ENCODE results near the gene UCN.
"Not testable (repeated sequence)": the region's sequence is repeated elsewhere in the genome, so short reads cannot be mapped to it uniquely, and the experiment has no call there.

UCN gene

DNA sequence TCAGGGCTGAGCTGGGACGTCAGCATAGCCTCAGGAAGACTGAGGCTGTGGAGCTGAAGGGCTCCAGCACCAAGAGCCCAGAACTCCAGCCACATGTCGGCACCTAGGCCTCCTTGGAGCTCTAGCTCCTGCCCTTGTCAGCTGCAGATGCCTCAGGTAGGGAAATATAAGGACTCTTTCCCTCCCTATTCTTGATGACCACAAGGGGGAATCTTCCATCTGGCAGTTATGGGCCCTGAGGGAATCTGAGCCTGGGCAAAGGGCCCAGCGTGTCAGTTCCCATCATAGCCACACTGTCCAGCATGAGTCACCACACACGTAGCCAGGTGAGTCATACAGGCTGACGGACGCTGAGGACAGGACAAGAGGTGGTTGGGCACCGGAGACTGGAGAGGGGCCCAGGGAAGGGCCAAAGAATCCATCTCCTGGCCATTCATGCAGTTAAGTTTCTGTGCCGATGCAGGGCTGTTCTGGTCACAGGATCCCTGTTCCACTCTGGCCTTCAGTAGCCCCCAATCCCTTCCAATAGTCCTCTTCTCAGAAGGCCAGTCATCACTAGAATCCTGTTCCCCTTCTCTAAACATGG, 12.8 kb upstream of the UCN start:
- Histone ChIP-seq H3K4me3 (ENCODE audit: low read length, poor library complexity, severe bottlenecking) (no peak overlapping the region), H3K9ac (ENCODE audit: low read depth, low read length, poor library complexity, severe bottlenecking) (peak overlapping the region; percentile 94)
- TF ChIP-seq, protein P1, sequence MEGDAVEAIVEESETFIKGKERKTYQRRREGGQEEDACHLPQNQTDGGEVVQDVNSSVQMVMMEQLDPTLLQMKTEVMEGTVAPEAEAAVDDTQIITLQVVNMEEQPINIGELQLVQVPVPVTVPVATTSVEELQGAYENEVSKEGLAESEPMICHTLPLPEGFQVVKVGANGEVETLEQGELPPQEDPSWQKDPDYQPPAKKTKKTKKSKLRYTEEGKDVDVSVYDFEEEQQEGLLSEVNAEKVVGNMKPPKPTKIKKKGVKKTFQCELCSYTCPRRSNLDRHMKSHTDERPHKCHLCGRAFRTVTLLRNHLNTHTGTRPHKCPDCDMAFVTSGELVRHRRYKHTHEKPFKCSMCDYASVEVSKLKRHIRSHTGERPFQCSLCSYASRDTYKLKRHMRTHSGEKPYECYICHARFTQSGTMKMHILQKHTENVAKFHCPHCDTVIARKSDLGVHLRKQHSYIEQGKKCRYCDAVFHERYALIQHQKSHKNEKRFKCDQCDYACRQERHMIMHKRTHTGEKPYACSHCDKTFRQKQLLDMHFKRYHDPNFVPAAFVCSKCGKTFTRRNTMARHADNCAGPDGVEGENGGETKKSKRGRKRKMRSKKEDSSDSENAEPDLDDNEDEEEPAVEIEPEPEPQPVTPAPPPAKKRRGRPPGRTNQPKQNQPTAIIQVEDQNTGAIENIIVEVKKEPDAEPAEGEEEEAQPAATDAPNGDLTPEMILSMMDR (conservative IDR thresholded peaks at IDR 0.05; ENCODE audit: low read length): no peak; the same call in 1 of the 2 replicates
- no peak for TF ChIP-seq EZH2phosphoT487 (IDR thresholded peaks at IDR 0.05; ENCODE audit: borderline replicate concordance)

DNA sequence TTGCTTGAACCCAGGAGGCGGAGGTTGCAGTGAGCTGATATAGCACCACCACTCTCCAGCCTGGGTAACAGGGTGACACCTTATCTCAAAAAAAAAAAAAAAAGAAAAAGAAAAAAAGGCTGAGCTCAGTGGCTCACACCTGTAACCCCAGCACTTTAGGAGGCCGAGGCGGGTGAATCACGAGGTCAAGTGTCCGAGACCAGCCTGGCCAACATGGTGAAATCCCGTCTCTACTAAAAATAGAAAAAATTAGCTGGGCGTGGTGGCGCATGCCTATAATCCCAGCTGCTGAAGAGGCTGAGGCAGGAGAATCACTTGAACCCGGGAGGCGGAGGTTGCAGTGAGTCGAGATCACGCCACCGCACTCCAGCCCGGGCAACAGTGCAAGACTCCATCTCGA, 11.6 kb upstream of the UCN start:
- H3K9me2 ChIP-seq (replicated peaks; ENCODE audit: low read depth, low read length); H3K9me3 ChIP-seq (ENCODE audit: insufficient read depth, low read depth, low read length); H3F3A ChIP-seq (ENCODE audit: low read depth); H2AFZ ChIP-seq (ENCODE audit: low read length); H3K27me3 ChIP-seq (ENCODE audit: insufficient read depth, low read length, poor library complexity, severe bottlenecking); H3K36me3 ChIP-seq (ENCODE audit: insufficient read depth, low read length); H3K9ac ChIP-seq (ENCODE audit: low read depth, low read length, poor library complexity, severe bottlenecking); H4K20me1 ChIP-seq (ENCODE audit: insufficient read depth, low read length, poor library complexity, severe bottlenecking); H3K4me3 ChIP-seq (ENCODE audit: low read length, poor library complexity, severe bottlenecking); H3K4me2 ChIP-seq (ENCODE audit: low read depth, low read length, poor library complexity, severe bottlenecking): not testable (repeated sequence)
- Histone ChIP-seq H3K79me2 (ENCODE audit: insufficient read depth, low read length) (peaks cover 20% of the 10 kb centered on the region), H3K4me1 (ENCODE audit: insufficient read depth, low read length, poor library complexity, severe bottlenecking) (peaks cover 17% of the 10 kb centered on the region)

More for the DNA sequence above, 12.8 kb upstream of the UCN start:
- no peak overlapping the region for H2AFZ ChIP-seq (ENCODE audit: low read length)
- no peaks in the 10 kb centered on the region for H3K27me3 ChIP-seq (ENCODE audit: insufficient read depth, low read length, poor library complexity, severe bottlenecking)
- H3K79me2 ChIP-seq (ENCODE audit: insufficient read depth, low read length): peaks cover 20% of the 10 kb centered on the region
- no peaks in the 10 kb centered on the region for H4K20me1 ChIP-seq (ENCODE audit: insufficient read depth, low read length, poor library complexity, severe bottlenecking)
- H3F3A ChIP-seq (ENCODE audit: low read depth): peaks cover 2% of the 10 kb centered on the region; the same call in 1 of the 2 replicates
- no peaks in the 10 kb centered on the region for H3K9me3 ChIP-seq (ENCODE audit: insufficient read depth, low read depth, low read length)
- H3K9me2 ChIP-seq (replicated peaks; ENCODE audit: low read depth, low read length): no peaks in the 10 kb centered on the region
- peaks cover 15% of the 10 kb centered on the region for H3K4me1 ChIP-seq (ENCODE audit: insufficient read depth, low read length, poor library complexity, severe bottlenecking)
- peak overlapping the region; percentile 88 for H3K4me2 ChIP-seq (ENCODE audit: low read depth, low read length, poor library complexity, severe bottlenecking)
- peaks cover 4% of the 10 kb centered on the region; the same call in 1 of the 2 replicates for H3K36me3 ChIP-seq (ENCODE audit: insufficient read depth, low read length)

DNA sequence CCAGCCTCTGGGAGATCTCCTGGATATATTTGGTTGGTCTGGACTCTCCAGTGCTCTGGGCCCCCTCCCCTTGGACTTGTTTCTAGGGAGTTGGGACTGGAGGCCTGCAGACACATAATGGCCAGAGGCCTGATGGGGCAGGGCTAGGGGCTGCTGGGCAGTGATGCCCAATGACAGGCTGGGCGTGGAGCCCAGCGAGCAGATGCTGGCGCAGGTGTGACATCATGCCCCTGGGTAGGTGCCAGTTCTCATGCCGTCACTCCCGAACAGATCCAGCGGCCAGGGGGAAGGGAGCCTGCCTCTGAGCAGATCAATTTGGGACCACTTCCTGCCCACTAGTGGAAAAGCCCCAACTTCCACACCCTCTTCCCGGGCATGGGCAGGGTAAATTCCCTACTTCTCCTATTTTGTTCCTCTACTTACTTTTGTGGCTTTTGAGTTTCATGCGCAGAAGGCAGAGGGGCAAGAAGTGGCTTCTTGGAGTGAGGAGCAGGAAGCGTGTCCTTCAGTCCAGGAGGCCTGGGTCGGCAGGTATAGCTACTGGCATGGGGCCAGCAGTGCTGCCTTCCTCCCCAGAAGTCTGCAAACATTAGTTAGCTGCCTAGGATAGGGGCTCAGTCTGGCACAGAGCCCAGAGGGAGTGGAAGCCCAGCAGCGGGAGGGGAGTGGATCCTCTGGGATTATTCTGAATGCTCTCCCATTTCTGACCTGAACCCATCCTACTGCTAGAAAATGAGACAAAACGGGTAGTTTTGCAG, 8.6 kb upstream of the UCN start:
- Histone ChIP-seq H3K9me2 (replicated peaks; ENCODE audit: low read depth, low read length) (no peaks in the 10 kb centered on the region), H3K36me3 (ENCODE audit: insufficient read depth, low read length) (no peaks in the 10 kb centered on the region), H3K4me2 (ENCODE audit: low read depth, low read length, poor library complexity, severe bottlenecking) (no peak overlapping the region), H3K4me3 (ENCODE audit: low read length, poor library complexity, severe bottlenecking) (no peak overlapping the region), H3F3A (ENCODE audit: low read depth) (no peaks in the 10 kb centered on the region), H3K27me3 (ENCODE audit: insufficient read depth, low read length, poor library complexity, severe bottlenecking) (no peaks in the 10 kb centered on the region), H3K9ac (ENCODE audit: low read depth, low read length, poor library complexity, severe bottlenecking) (no peak overlapping the region), H4K20me1 (ENCODE audit: insufficient read depth, low read length, poor library complexity, severe bottlenecking) (no peaks in the 10 kb centered on the region), H3K79me2 (ENCODE audit: insufficient read depth, low read length) (peaks cover 4% of the 10 kb centered on the region; the same call in 1 of the 2 replicates), H2AFZ (ENCODE audit: low read length) (no peak overlapping the region), H3K9me3 (ENCODE audit: insufficient read depth, low read depth, low read length) (no peaks in the 10 kb centered on the region), H3K4me1 (ENCODE audit: insufficient read depth, low read length, poor library complexity, severe bottlenecking) (peaks cover 11% of the 10 kb centered on the region)
- TF ChIP-seq EZH2phosphoT487 (IDR thresholded peaks at IDR 0.05; ENCODE audit: borderline replicate concordance): no peak
- TF ChIP-seq, protein P1 (conservative IDR thresholded peaks at IDR 0.05; ENCODE audit: low read length): no peak
